ENCODE measurements around the gene PRKCB. TPM values are rescaled to one million over a fixed set of nuclear protein-coding genes. Genes with fewer than 3 reads are reported as not detected.

Gene PRKCB
- polyA plus RNA-seq, 3 donors: 57.4 to 87.4 (median 75.5) TPM

GRCh38 chr16:24116046-24116776, 280.4 kb downstream of the PRKCB start:
- WGBS (ENCODE audit: insufficient coverage): 97% methylated on average over 4 of the region's 10 CpGs

GRCh38 chr16:24116989-24117388, 281.2 kb downstream of the PRKCB start:
- no peak overlapping the region for H3K4me2 ChIP-seq (replicated peaks; ENCODE audit: extremely low read depth, low read length, poor library complexity, severe bottlenecking)

More at GRCh38 chr16:24116046-24116776, 280.4 kb downstream of the PRKCB start:
- Histone ChIP-seq H3K36me3 (replicated peaks in 1 of 2; ENCODE audit: control insufficient read depth in 1 of 2, insufficient read depth in 2 of 2, low read length in 2 of 2) (peaks cover 52 to 100% of the 10 kb centered on the region in 2 donors), H3K4me1 (ENCODE audit: control insufficient read depth in 1 of 2, insufficient read depth in 2 of 2, low read length in 2 of 2) (no peaks in the 10 kb centered on the region), H3K4me3 (replicated peaks in 1 of 3; ENCODE audit: low read depth in 2 of 3, low read length in 3 of 3) (no peak overlapping the region), H3K27me3 (ENCODE audit: control insufficient read depth in 2 of 2, insufficient read depth in 2 of 2, low read length in 2 of 2) (no peaks in the 10 kb centered on the region), H3K79me2 (ENCODE audit: insufficient read depth, low read length) (no peaks in the 10 kb centered on the region), H3K9me3 (replicated peaks in 1 of 2; ENCODE audit: control insufficient read depth in 1 of 2, insufficient read depth in 1 of 2, low read length in 2 of 2) (no peaks in the 10 kb centered on the region), H3K9ac (ENCODE audit: insufficient read depth, low read length, poor library complexity, severe bottlenecking) (no peak overlapping the region), H2AFZ (ENCODE audit: insufficient read depth, low read depth, low read length, poor library complexity, severe bottlenecking) (no peak overlapping the region), H3K27ac (ENCODE audit: low read depth in 1 of 2, low read length in 2 of 2) (no peak overlapping the region), H3K4me2 (replicated peaks; ENCODE audit: extremely low read depth, low read length, poor library complexity, severe bottlenecking) (no peak overlapping the region), H4K20me1 (ENCODE audit: insufficient read depth, low read length) (peaks cover 51% of the 10 kb centered on the region)
- TF ChIP-seq CTCF (IDR thresholded peaks at IDR 0.05): no peak
- no peak for DNase-seq
- no peak overlapping the region for H3K27ac Mint-ChIP-seq
- H3K4me1 Mint-ChIP-seq: no peaks in the 10 kb centered on the region
- intact Hi-C loops (cut with micrococcal nuclease): no loop called here
- peaks cover 0 to 3% (median 0%) of the 10 kb centered on the region in 7 donors for H3K9me3 Mint-ChIP-seq
- H3K36me3 Mint-ChIP-seq: peaks cover 74 to 95% of the 10 kb centered on the region in 2 donors
- peaks cover 0 to 2% (median 1%) of the 10 kb centered on the region in 3 donors for H3K27me3 Mint-ChIP-seq (ENCODE audit: low read depth in 3 of 3)
- H3K4me3 Mint-ChIP-seq: no peak overlapping the region

More at GRCh38 chr16:24116989-24117388, 281.2 kb downstream of the PRKCB start:
- Histone ChIP-seq H3K9me3 (replicated peaks in 1 of 2; ENCODE audit: control insufficient read depth in 1 of 2, insufficient read depth in 1 of 2, low read length in 2 of 2) (no peaks in the 10 kb centered on the region), H3K9ac (ENCODE audit: insufficient read depth, low read length, poor library complexity, severe bottlenecking) (no peak overlapping the region), H3K27ac (ENCODE audit: low read depth in 1 of 2, low read length in 2 of 2) (no peak overlapping the region), H3K4me1 (ENCODE audit: control insufficient read depth in 1 of 2, insufficient read depth in 2 of 2, low read length in 2 of 2) (no peaks in the 10 kb centered on the region), H3K4me3 (replicated peaks in 1 of 3; ENCODE audit: low read depth in 2 of 3, low read length in 3 of 3) (no peak overlapping the region), H4K20me1 (ENCODE audit: insufficient read depth, low read length) (peaks cover 50% of the 10 kb centered on the region), H2AFZ (ENCODE audit: insufficient read depth, low read depth, low read length, poor library complexity, severe bottlenecking) (no peak overlapping the region), H3K36me3 (replicated peaks in 1 of 2; ENCODE audit: control insufficient read depth in 1 of 2, insufficient read depth in 2 of 2, low read length in 2 of 2) (peaks cover 50 to 100% of the 10 kb centered on the region in 2 donors), H3K27me3 (ENCODE audit: control insufficient read depth in 2 of 2, insufficient read depth in 2 of 2, low read length in 2 of 2) (no peaks in the 10 kb centered on the region), H3K79me2 (ENCODE audit: insufficient read depth, low read length) (no peaks in the 10 kb centered on the region)
- peaks cover 74 to 94% of the 10 kb centered on the region in 2 donors for H3K36me3 Mint-ChIP-seq
- peaks cover 0 to 2% (median 1%) of the 10 kb centered on the region in 3 donors for H3K27me3 Mint-ChIP-seq (ENCODE audit: low read depth in 3 of 3)
- no peak overlapping the region for H3K27ac Mint-ChIP-seq
- no peaks in the 10 kb centered on the region for H3K4me1 Mint-ChIP-seq
- peaks cover 0 to 3% (median 0%) of the 10 kb centered on the region in 7 donors for H3K9me3 Mint-ChIP-seq
- 99% methylated on average over 8 of the region's 9 CpGs for WGBS (ENCODE audit: insufficient coverage)
- no peak for TF ChIP-seq CTCF (IDR thresholded peaks at IDR 0.05)
- intact Hi-C loops (cut with micrococcal nuclease): no loop called here
- DNase-seq: no peak
- H3K4me3 Mint-ChIP-seq: no peak overlapping the region

All from CD14-positive monocyte (primary cell).